HuH-7 (cell line): ENCODE results near the gene ENAH.
A peak's percentile ranks its signal among the peaks of the same experiment; 100 is the strongest.
"Not testable (repeated sequence)": the region's sequence is repeated elsewhere in the genome, so short reads cannot be mapped to it uniquely, and the experiment has no call there.

Experiments used
- DNase-seq: peaks from one replicate; pipeline ENCODE4 v3.0.0; 2011; ENCODE audit warnings: low spot score

ENAH gene

GRCh38 chr1:225493591-225494246, 159.2 kb downstream of the ENAH start:
- DNase-seq = no peak

- DNase-seq = no peak
Measured at GRCh38 chr1:225488676-225489075, 164.2 kb downstream of the ENAH start.

GRCh38 chr1:225486856-225487255, 166.1 kb downstream of the ENAH start:
- DNase-seq = no peak

GRCh38 chr1:225485991-225486530, 166.9 kb downstream of the ENAH start:
- DNase-seq = no peak

GRCh38 chr1:225485226-225485625, 167.7 kb downstream of the ENAH start:
- DNase-seq = no peak

- DNase-seq = no peak
Measured at GRCh38 chr1:225484657-225485214, 168.2 kb downstream of the ENAH start.

- no peak for DNase-seq
Measured at GRCh38 chr1:225483818-225484656, 168.9 kb downstream of the ENAH start.

GRCh38 chr1:225482421-225482950, 170.4 kb downstream of the ENAH start:
- DNase-seq = no peak

- no peak for DNase-seq
Measured at GRCh38 chr1:225481738-225482137, 171.2 kb downstream of the ENAH start.

- peak; percentile 90 for DNase-seq
Measured at GRCh38 chr1:225480825-225481434, 172.0 kb downstream of the ENAH start.

- DNase-seq = no peak
Measured at GRCh38 chr1:225479996-225480720, 172.8 kb downstream of the ENAH start.

GRCh38 chr1:225479341-225479740, 173.6 kb downstream of the ENAH start:
- no peak for DNase-seq

GRCh38 chr1:225477296-225477911, 175.5 kb downstream of the ENAH start:
- DNase-seq = no peak

GRCh38 chr1:225476538-225476988, 176.4 kb downstream of the ENAH start:
- no peak for DNase-seq

GRCh38 chr1:225476100-225476511, 176.8 kb downstream of the ENAH start:
- no peak for DNase-seq

- DNase-seq = peak; percentile 97
Measured at GRCh38 chr1:225474986-225475820, 177.7 kb downstream of the ENAH start.

- DNase-seq = no peak
Measured at GRCh38 chr1:225474439-225474985, 178.4 kb downstream of the ENAH start.

- not testable (repeated sequence) for DNase-seq
Measured at GRCh38 chr1:225473676-225474438, 179.1 kb downstream of the ENAH start.

GRCh38 chr1:225473266-225473665, 179.7 kb downstream of the ENAH start:
- not testable (repeated sequence) for DNase-seq
